Heart right ventricle (tissue), 16 donors: ENCODE results near the gene RNF207. TPM values are rescaled to one million over a fixed set of nuclear protein-coding genes. Genes with fewer than 3 reads are reported as not detected.

Experiments used
- ATAC-seq, 8 donors: fragments of 200-7000 bp; cut with Tn5 transposase; one replicate each; pipeline ENCODE4 v1.9.1; 2020; ENCODE audit warnings: mild to moderate bottlenecking in 8 of 8, moderate library complexity in 8 of 8, moderate number of reproducible peaks in 1 of 8
- DNase-seq, 2 donors: peaks; one replicate each; pipeline ENCODE4 v3.0.0-alpha.2; 2020
- H3K27ac ChIP-seq, 10 donors: fragments of 200-600 bp; sonication (generic) in 2 of 10; one replicate each; pipeline versions ENCODE4 v1.5.0 to v1.8.0; 2020 to 2022; ENCODE audit warnings: mild to moderate bottlenecking in 3 of 10
- H3K27me3 ChIP-seq, 7 donors: fragments of 200-600 bp; one replicate each; pipeline ENCODE4 v1.8.0; 2021 to 2022; ENCODE audit warnings: mild to moderate bottlenecking in 2 of 7
- H3K36me3 ChIP-seq, 9 donors: fragments of 200-600 bp; sonication (generic) in 1 of 9; one replicate each; pipeline versions ENCODE4 v1.5.0 to v1.8.0; 2020 to 2022; ENCODE audit warnings: mild to moderate bottlenecking in 2 of 9
- H3K4me1 ChIP-seq, 9 donors: fragments of 200-600 bp; sonication (generic) in 1 of 9; one replicate each; pipeline versions ENCODE4 v1.5.0 to v1.8.0; 2020 to 2022; ENCODE audit warnings: mild to moderate bottlenecking in 4 of 9
- H3K4me3 ChIP-seq, 10 donors: fragments of 200-600 bp; sonication (generic) in 2 of 10; one replicate each; pipeline versions ENCODE4 v1.5.0 to v1.8.0; 2020 to 2022; ENCODE audit warnings: mild to moderate bottlenecking in 7 of 10, moderate library complexity in 2 of 10
- H3K9me3 ChIP-seq, 11 donors: fragments of 200-600 bp in 10 of 11; sonication (generic) in 2 of 11; one replicate each; pipeline versions ENCODE4 v1.5.0 to v1.8.0; 2013 to 2022; ENCODE audit warnings: mild to moderate bottlenecking in 2 of 11, control low read depth in 1 of 11, moderate library complexity in 1 of 11
- WGBS, 2 donors: extraction: QIAGEN DNeasy Blood & Tissue Kit; methylation state at CpG; one replicate each; pipeline ENCODE4 v1.1.7; 2013; ENCODE audit warnings: inconsistent platforms in 1 of 2; 5-methylcytosine and 5-hydroxymethylcytosine counted together
- intact Hi-C, 10 donors: fragments of 100-400 bp; cut with DNase I; formaldehyde crosslinking; loops; one replicate each; pipeline versions ENCODE4 v1.11.1 to v1.14.2; 2022
- polyA plus RNA-seq, 2 donors: library from polyadenylated mRNA; stranded (reverse); fragments of 200-250 nt; gene quantifications; one replicate each; pipeline ENCODE4 v1.2.3, GENCODE V29; 2013
- total RNA-seq, 10 donors: library from RNA; stranded (reverse); fragmentation: NEBNext Ultra II Directional in 3 of 10; extraction: Animal tissue kit (Norgen Biotek cat#: 25700) in 3 of 10; gene quantifications; one replicate each; pipeline versions ENCODE4 v1.2.1 to v1.2.4, GENCODE V29; 2021 to 2023
- TF ChIP-seq, protein P1 (sequence below), 9 donors: fragments of 200-600 bp; sonication (generic) in 2 of 9; IDR thresholded peaks; one replicate each; pipeline versions ENCODE4 v1.5.0 to v1.8.0; 2021 to 2022; ENCODE audit warnings: antibody characterized with exemption in 9 of 9, mild to moderate bottlenecking in 5 of 9, moderate library complexity in 1 of 9
- donor health status: Arrhythmogenic right ventricular cardiomyopathy.
- donor health status: ischemic (EF 13 %, LVEDD 7.1; RV severe dilation, severe dysfunction).
- donor health status: healthy with polysubstance abuse.
- donor health status: DM: no; HTN: yes; CAD: no.
- donor health status: DM: no; HTN: no; CAD: no.
- donor health status: ischemic (EF 25% LVEDD 6.9; RV normal size, moderate dysfunction).
- donor health status: ischemic (EF 25% LVEDD 5.7; RV mildly dilated, moderate dysfunction).
- donor health status: healthy.
- donor health status: DM: yes; HTN: yes; CAD: no.
- donor health status: Ischemic cardiomyopathy.
- donor health status: ischemic (EF 35%, LVEDD 5.7; RV mildly dilated, moderate dysfunction).
- donor health status: nonischemic (EF 11% LVEDD 7.7; RV severe dilation, severe dysfunction).
- donor health status: DM: yes; HTN: yes; CAD: no.
- donor health status: PGD.
- donor health status: ischemic (EF 29% LVEDD 5.4; RV normal size, mild dysfunction).
- donor health status: nonischemic (EF 23%, LVEDD 6.1; RV moderate dilation, normal function).

RNF207 gene
- total and polyA plus RNA-seq, 12 donors, result 16.2 to 183 (median 67.4) TPM

GRCh38 chr1:6241107-6241886, 35.4 kb downstream of the RNF207 start:
- DNase-seq, result no peak
- intact Hi-C loops, result loop anchor here in 7 of 10 donors (5.0 to 10.0 kb wide), 7 partner anchors 34 to 199 kb away; partner anchors contain the start of genes RNF207 (in 3 of the 7) and CHD5 (in 1 of the 7)
- no peak for ATAC-seq
- H3K4me1 ChIP-seq, result peaks cover 0 to 33% (median 24%) of the 10 kb centered on the region in 9 donors
- TF ChIP-seq, protein P1, sequence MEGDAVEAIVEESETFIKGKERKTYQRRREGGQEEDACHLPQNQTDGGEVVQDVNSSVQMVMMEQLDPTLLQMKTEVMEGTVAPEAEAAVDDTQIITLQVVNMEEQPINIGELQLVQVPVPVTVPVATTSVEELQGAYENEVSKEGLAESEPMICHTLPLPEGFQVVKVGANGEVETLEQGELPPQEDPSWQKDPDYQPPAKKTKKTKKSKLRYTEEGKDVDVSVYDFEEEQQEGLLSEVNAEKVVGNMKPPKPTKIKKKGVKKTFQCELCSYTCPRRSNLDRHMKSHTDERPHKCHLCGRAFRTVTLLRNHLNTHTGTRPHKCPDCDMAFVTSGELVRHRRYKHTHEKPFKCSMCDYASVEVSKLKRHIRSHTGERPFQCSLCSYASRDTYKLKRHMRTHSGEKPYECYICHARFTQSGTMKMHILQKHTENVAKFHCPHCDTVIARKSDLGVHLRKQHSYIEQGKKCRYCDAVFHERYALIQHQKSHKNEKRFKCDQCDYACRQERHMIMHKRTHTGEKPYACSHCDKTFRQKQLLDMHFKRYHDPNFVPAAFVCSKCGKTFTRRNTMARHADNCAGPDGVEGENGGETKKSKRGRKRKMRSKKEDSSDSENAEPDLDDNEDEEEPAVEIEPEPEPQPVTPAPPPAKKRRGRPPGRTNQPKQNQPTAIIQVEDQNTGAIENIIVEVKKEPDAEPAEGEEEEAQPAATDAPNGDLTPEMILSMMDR (IDR thresholded peaks at IDR 0.05), result no peak
- peaks cover 21 to 80% (median 68%) of the 10 kb centered on the region in 7 donors for H3K27me3 ChIP-seq
- no peak overlapping the region for H3K27ac ChIP-seq
- H3K9me3 ChIP-seq, result no peaks in the 10 kb centered on the region
- H3K36me3 ChIP-seq, result no peaks in the 10 kb centered on the region
- WGBS, 2 donors, result 28% methylated on average over 30 to 33 of the region's 33 CpGs
- peak overlapping the region in 1 of 10 donors; percentile 16 for H3K4me3 ChIP-seq

DNA sequence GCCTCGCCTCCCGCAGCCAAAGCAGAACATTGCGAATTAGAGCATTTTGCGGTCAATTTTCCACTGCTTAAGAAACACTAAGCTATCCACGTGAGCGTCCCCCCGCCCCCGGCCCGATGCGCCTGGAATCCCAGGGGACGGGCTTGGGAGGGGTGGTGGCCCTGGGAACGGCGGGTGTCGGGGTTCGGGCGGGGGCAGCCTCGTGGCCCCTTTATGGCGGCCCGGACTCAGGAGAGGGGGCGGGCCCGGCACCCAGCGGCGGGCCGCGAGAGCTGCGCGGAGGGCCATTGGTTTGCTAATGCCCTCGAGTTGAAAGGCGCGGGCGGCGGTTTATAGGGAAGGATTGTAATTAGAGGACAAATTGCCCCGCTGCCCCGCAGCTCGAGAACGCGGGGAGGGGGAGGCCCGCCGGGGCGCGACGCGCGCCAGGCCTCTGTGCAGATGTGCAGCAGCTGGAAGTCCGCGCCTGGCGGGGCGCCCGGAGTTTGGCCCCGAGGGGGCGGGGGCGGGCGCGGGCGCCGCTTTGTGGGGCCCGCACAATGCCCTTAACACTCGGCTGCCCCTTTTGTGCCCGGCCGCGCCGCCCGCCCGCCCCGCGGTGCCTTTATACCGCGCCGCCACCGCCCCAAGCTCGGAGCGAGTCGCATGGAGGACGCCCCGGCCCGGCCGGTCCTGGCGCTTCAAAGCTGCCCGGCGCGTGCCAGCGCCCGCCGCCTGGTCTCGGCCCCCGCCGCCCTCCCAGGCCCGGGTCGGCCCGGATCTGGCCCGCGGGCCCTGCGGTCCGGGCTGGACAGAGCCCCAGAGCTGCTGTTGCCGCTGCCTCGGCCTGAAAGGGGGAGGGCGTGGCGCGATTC, 36.2 kb downstream of the RNF207 start:
- ATAC-seq, result peak in 1 of 8 donors; percentile 3
- H3K9me3 ChIP-seq, result no peaks in the 10 kb centered on the region
- peaks cover 0 to 37% (median 29%) of the 10 kb centered on the region in 9 donors for H3K4me1 ChIP-seq
- 1% methylated on average over 91 to 99 of the region's 99 CpGs for WGBS, 2 donors
- H3K36me3 ChIP-seq, result no peaks in the 10 kb centered on the region
- peaks cover 21 to 88% (median 76%) of the 10 kb centered on the region in 7 donors for H3K27me3 ChIP-seq
- peak overlapping the region in 7 of 10 donors; percentile 6 to 27 (median 20) for H3K4me3 ChIP-seq
- no peak overlapping the region for H3K27ac ChIP-seq
- TF ChIP-seq, protein P1 (IDR thresholded peaks at IDR 0.05), result no peak
- intact Hi-C loops, result loop anchor here in 7 of 10 donors (5.0 to 10.0 kb wide), 7 partner anchors 35 to 200 kb away; partner anchors contain the start of genes RNF207 (in 3 of the 7) and CHD5 (in 1 of the 7)
- DNase-seq, result no peak

DNA sequence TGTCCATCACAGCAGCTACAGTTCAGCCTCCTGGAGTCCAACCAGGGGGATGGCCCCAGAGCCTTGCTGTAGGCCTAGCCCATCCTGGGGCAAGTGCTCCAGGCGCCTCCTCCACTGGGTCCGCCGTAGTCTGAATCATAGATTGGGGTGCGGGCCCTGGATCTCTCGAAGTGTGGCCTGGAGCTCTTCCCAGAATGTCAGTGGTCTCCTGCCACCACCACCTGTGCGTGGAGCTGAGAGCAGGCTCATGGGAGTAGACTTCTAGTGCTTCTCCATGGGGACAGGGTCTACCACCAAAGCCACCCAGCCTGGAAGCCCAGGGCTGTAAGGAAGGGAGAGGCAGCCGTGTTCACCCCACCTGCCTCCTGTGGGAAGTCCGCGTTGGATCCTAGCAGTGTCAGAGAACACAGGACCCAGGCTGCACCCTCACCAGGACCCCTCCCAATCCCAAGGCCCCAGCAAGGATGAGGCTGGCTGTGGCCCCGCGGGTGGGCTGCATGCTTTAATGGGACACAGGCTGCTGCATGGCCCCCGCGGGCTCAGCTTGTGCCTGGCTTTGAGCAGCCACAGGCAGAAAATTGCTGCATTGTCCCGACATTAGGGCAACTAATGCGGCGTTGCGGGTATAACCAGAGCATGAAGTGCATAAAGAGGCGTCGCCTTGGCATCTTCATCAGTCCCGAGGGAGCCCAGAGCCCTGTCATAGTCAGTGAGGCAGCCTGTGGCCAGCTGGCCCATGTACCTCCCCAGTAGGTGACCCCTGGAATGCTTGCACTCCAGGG, 37.3 kb downstream of the RNF207 start:
- Histone ChIP-seq H3K4me3 (no peak overlapping the region), H3K27me3 (peaks cover 21 to 99% (median 87%) of the 10 kb centered on the region in 7 donors), H3K9me3 (no peaks in the 10 kb centered on the region), H3K36me3 (no peaks in the 10 kb centered on the region), H3K27ac (no peak overlapping the region), H3K4me1 (peaks cover 0 to 37% (median 29%) of the 10 kb centered on the region in 9 donors)
- DNase-seq (no peak), ATAC-seq (no peak)
- intact Hi-C loops, result loop anchor here in 7 of 10 donors (5.0 to 10.0 kb wide), 7 partner anchors 36 to 201 kb away; partner anchors contain the start of genes RNF207 (in 3 of the 7) and CHD5 (in 1 of the 7)
- 22% methylated on average over 20 of the region's 20 CpGs for WGBS, 2 donors
- TF ChIP-seq, protein P1 (IDR thresholded peaks at IDR 0.05), result no peak
